GM10266 (cell line): ENCODE measurements around the gene PRICKLE2.

Experiments used
- DNase-seq: peaks from one replicate; pipeline ENCODE4 v3.0.0; 2012; ENCODE audit errors: extremely low spot score
- CTCF ChIP-seq: IDR thresholded peaks from 2 replicates; pipeline ENCODE4 v1.5.1; 2012; ENCODE audit warnings: mild to moderate bottlenecking, low read depth; ENCODE audit not compliant: control insufficient read depth, insufficient read depth; ENCODE audit errors: missing control alignments

Gene PRICKLE2

GRCh38 chr3:64238971-64239667, 13.9 kb upstream of the PRICKLE2 start:
- no peak for DNase-seq
- TF ChIP-seq CTCF: no peak

GRCh38 chr3:64237083-64237482, 11.8 kb upstream of the PRICKLE2 start:
- no peak for TF ChIP-seq CTCF
- no peak for DNase-seq

- no peak for DNase-seq
These were observed 10.3 kb upstream of the PRICKLE2 start for GRCh38 chr3:64235605-64236004.

GRCh38 chr3:64234571-64234970, 9.3 kb upstream of the PRICKLE2 start:
- no peak for TF ChIP-seq CTCF
- DNase-seq: no peak

More at GRCh38 chr3:64235605-64236004, 10.3 kb upstream of the PRICKLE2 start:
- no peak for TF ChIP-seq CTCF

- no peak for DNase-seq
- TF ChIP-seq CTCF: no peak
These were observed 7.6 kb upstream of the PRICKLE2 start for GRCh38 chr3:64232821-64233220.

- DNase-seq: no peak
- no peak for TF ChIP-seq CTCF
These were observed 4.6 kb upstream of the PRICKLE2 start for GRCh38 chr3:64229903-64230302.

GRCh38 chr3:64228110-64228509, 2.8 kb upstream of the PRICKLE2 start:
- no peak for TF ChIP-seq CTCF

More at GRCh38 chr3:64228110-64228509, 2.8 kb upstream of the PRICKLE2 start:
- no peak for DNase-seq
